HEK293 (cell line): ENCODE data around the gene ROBO1.

Experiments used
- ZBTB1 ChIP-seq: fragments of 450-650 bp; formaldehyde crosslinking; IDR thresholded peaks from 2 replicates; pipeline ENCODE4 v1.5.1; 2016; ENCODE audit warnings: missing biosample characterization, missing genetic modification characterization
- ZBTB44 ChIP-seq: fragments of 450-650 bp; IDR thresholded peaks from 2 replicates; pipeline ENCODE4 v1.5.1; 2018; ENCODE audit warnings: missing biosample characterization, mild to moderate bottlenecking, missing genetic modification characterization
- ZNF138 ChIP-seq: fragments of 450-650 bp; formaldehyde crosslinking; IDR thresholded peaks from 2 replicates; pipeline ENCODE4 v1.5.1; 2016; ENCODE audit warnings: missing biosample characterization, missing genetic modification characterization, borderline replicate concordance
- ZNF24 ChIP-seq: fragments of 450-650 bp; formaldehyde crosslinking; IDR thresholded peaks from 2 replicates; pipeline ENCODE4 v1.5.1; 2016; ENCODE audit warnings: missing biosample characterization, missing genetic modification characterization
- ZNF274 ChIP-seq, 2 experiments: fragments of 200-500 bp in 1 of 2; fragments of 450-650 bp in 1 of 2; sonication (Bioruptor generic) in 1 of 2; formaldehyde crosslinking in 1 of 2; IDR thresholded peaks; 2 replicates each; pipeline versions ENCODE4 v1.5.1 to v1.6.1; 2014 to 2016; ENCODE audit warnings: borderline replicate concordance in 1 of 2, inconsistent platforms in 1 of 2, low read length in 1 of 2, missing biosample characterization in 1 of 2, missing genetic modification characterization in 1 of 2
- ZNF362 ChIP-seq: fragments of 450-650 bp; formaldehyde crosslinking; IDR thresholded peaks from 2 replicates; pipeline ENCODE4 v1.5.1; 2016; ENCODE audit warnings: missing biosample characterization, missing genetic modification characterization
- ZNF530 ChIP-seq: fragments of 450-650 bp; formaldehyde crosslinking; IDR thresholded peaks from 2 replicates; pipeline ENCODE4 v1.5.1; 2016; ENCODE audit warnings: low read depth, missing biosample characterization, missing genetic modification characterization
- TF ChIP-seq, protein P1 (sequence below): fragments of 450-650 bp; formaldehyde crosslinking; IDR thresholded peaks from 2 replicates; pipeline ENCODE4 v1.5.1; 2016; ENCODE audit warnings: missing biosample characterization, missing genetic modification characterization
- TF ChIP-seq, protein P2 (sequence below): fragments of 450-650 bp; formaldehyde crosslinking; IDR thresholded peaks from 2 replicates; pipeline ENCODE4 v1.5.1; 2017; ENCODE audit warnings: missing biosample characterization, missing genetic modification characterization

- TF ChIP-seq ZNF362 (tag by site-specific recombination), result no peak
- no peak for TF ChIP-seq ZBTB1
- TF ChIP-seq, protein P1, sequence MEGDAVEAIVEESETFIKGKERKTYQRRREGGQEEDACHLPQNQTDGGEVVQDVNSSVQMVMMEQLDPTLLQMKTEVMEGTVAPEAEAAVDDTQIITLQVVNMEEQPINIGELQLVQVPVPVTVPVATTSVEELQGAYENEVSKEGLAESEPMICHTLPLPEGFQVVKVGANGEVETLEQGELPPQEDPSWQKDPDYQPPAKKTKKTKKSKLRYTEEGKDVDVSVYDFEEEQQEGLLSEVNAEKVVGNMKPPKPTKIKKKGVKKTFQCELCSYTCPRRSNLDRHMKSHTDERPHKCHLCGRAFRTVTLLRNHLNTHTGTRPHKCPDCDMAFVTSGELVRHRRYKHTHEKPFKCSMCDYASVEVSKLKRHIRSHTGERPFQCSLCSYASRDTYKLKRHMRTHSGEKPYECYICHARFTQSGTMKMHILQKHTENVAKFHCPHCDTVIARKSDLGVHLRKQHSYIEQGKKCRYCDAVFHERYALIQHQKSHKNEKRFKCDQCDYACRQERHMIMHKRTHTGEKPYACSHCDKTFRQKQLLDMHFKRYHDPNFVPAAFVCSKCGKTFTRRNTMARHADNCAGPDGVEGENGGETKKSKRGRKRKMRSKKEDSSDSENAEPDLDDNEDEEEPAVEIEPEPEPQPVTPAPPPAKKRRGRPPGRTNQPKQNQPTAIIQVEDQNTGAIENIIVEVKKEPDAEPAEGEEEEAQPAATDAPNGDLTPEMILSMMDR, result no peak
- no peak for TF ChIP-seq ZNF24 (tag by site-specific recombination)
- no peak for TF ChIP-seq ZNF530 (tag by site-specific recombination)
- no peak for TF ChIP-seq ZNF274 (IDR thresholded peaks at IDR 0.05; ENCODE audit: low read length)
- no peak for TF ChIP-seq ZNF274 (tag by site-specific recombination; IDR thresholded peaks at IDR 0.05; ENCODE audit: borderline replicate concordance)
- TF ChIP-seq, protein P2, sequence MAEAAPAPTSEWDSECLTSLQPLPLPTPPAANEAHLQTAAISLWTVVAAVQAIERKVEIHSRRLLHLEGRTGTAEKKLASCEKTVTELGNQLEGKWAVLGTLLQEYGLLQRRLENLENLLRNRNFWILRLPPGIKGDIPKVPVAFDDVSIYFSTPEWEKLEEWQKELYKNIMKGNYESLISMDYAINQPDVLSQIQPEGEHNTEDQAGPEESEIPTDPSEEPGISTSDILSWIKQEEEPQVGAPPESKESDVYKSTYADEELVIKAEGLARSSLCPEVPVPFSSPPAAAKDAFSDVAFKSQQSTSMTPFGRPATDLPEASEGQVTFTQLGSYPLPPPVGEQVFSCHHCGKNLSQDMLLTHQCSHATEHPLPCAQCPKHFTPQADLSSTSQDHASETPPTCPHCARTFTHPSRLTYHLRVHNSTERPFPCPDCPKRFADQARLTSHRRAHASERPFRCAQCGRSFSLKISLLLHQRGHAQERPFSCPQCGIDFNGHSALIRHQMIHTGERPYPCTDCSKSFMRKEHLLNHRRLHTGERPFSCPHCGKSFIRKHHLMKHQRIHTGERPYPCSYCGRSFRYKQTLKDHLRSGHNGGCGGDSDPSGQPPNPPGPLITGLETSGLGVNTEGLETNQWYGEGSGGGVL (tag by site-specific recombination), result no peak
- TF ChIP-seq ZNF138 (tag by site-specific recombination), result no peak
- no peak for TF ChIP-seq ZBTB44 (tag by site-specific recombination)
Measured at GRCh38 chr3:78882251-78882650, 885.5 kb downstream of the ROBO1 start.
